PFSK-1 (cell line): ENCODE data around the gene LHX3.

Experiments used
- POLR2AphosphoS5 ChIP-seq: IDR thresholded peaks from 2 replicates; pipeline ENCODE4 v1.6.1; 2012; ENCODE audit warnings: low read depth, mild to moderate bottlenecking, control low read depth, low read length, moderate library complexity
- REST ChIP-seq, 2 experiments: IDR thresholded peaks; 2 replicates each; pipeline versions ENCODE4 v1.6.1 to v1.8.0; 2011 to 2012; ENCODE audit warnings: low read depth in 2 of 2, low read length in 2 of 2, control low read depth in 1 of 2, inconsistent platforms in 1 of 2, mild to moderate bottlenecking in 1 of 2, moderate library complexity in 1 of 2; ENCODE audit not compliant: insufficient read depth in 1 of 2
- SIN3A ChIP-seq: IDR thresholded peaks from 2 replicates; pipeline ENCODE4 v1.6.1; 2012; ENCODE audit warnings: mild to moderate bottlenecking, low read length, moderate library complexity, borderline replicate concordance; ENCODE audit not compliant: insufficient read depth
- TAF1 ChIP-seq: IDR thresholded peaks from 2 replicates; pipeline ENCODE4 v1.6.1; 2012; ENCODE audit warnings: low read length, control low read depth, borderline replicate concordance; ENCODE audit not compliant: insufficient read depth

- TF ChIP-seq SIN3A (no peak), POLR2AphosphoS5 (no peak), REST (IDR thresholded peaks at IDR 0.05; ENCODE audit: insufficient read depth in 1 of 2, low read depth in 2 of 2, low read length in 2 of 2) (peak; percentile 85 to 91), TAF1 (no peak)
These were observed at the start of gene LHX3 for GRCh38 chr9:136204838-136205706.
